SKM-1 treated with dmso at 0.1 percent for 144 hours (cell line): Measurements from ENCODE around the gene OR2V1.

ENCODE experiments used
- DNase-seq: peaks from one replicate; lab custom pipeline; 2025; ENCODE audit not compliant: unreplicated experiment; lab: John Stamatoyannopoulos, UW

The OR2V1 gene

GRCh38 chr5:181076920-181077319 is 54.0 kb downstream of the OR2V1 start:
- no peak for DNase-seq
